ENCODE results near the gene ADCY3. TPM values are rescaled to one million over a fixed set of nuclear protein-coding genes. Genes with fewer than 3 reads are reported as not detected.

The ADCY3 gene
- total and polyA plus RNA-seq, 2 of the 13 experiments (the other 11 are each of a cell fraction or from before 2014, with no cell fraction given): 0.11 to 0.61 TPM

- TF ChIP-seq ZHX1 (CRISPR knock-in tag; IDR thresholded peaks at IDR 0.05; ENCODE audit: low read depth) (no peak), STAG1 (CRISPR knock-in tag; IDR thresholded peaks at IDR 0.05) (no peak), EP300 (IDR thresholded peaks at IDR 0.05; ENCODE audit: low read depth in 2 of 2, low read length in 2 of 2) (no peak), EP300 (CRISPR knock-in tag; IDR thresholded peaks at IDR 0.05; ENCODE audit: borderline replicate concordance) (no peak), ZEB1 (IDR thresholded peaks at IDR 0.05; ENCODE audit: insufficient replicate concordance, low read depth) (no peak), ZBTB1 (CRISPR knock-in tag; IDR thresholded peaks at IDR 0.05; ENCODE audit: borderline replicate concordance) (no peak), MED8 (CRISPR knock-in tag; IDR thresholded peaks at IDR 0.05; ENCODE audit: insufficient replicate concordance) (no peak), KLF9 (CRISPR knock-in tag; IDR thresholded peaks at IDR 0.05; ENCODE audit: low read depth) (no peak), NR2F1 (CRISPR knock-in tag; IDR thresholded peaks at IDR 0.05) (peak; percentile 82 to 86), ZNF256 (CRISPR knock-in tag; conservative IDR thresholded peaks at IDR 0.05) (no peak), ATF5 (CRISPR knock-in tag; IDR thresholded peaks at IDR 0.05; ENCODE audit: low read depth) (no peak), SP2 (CRISPR knock-in tag; IDR thresholded peaks at IDR 0.05) (no peak), ZNF567 (CRISPR knock-in tag; IDR thresholded peaks at IDR 0.05; ENCODE audit: borderline replicate concordance) (no peak), SAFB2 (CRISPR knock-in tag; IDR thresholded peaks at IDR 0.05; ENCODE audit: borderline replicate concordance, low read depth) (no peak), SNAPC2 (CRISPR knock-in tag; IDR thresholded peaks at IDR 0.05) (no peak), EEA1 (CRISPR knock-in tag; IDR thresholded peaks at IDR 0.05; ENCODE audit: borderline replicate concordance) (no peak), DBP (CRISPR knock-in tag; IDR thresholded peaks at IDR 0.05; ENCODE audit: not compliant biosample characterization) (no peak), ZNF549 (CRISPR knock-in tag; IDR thresholded peaks at IDR 0.05) (no peak), MYC (CRISPR knock-in tag; IDR thresholded peaks at IDR 0.05; ENCODE audit: borderline replicate concordance) (no peak), ARID3A (IDR thresholded peaks at IDR 0.05; ENCODE audit: low read depth, low read length) (no peak), FOXA3 (CRISPR knock-in tag; IDR thresholded peaks at IDR 0.05) (peak; percentile 36; the same call in 1 of the 2 replicates), FOXA1 (IDR thresholded peaks at IDR 0.05) (no peak), FOXA1 (CRISPR knock-in tag; IDR thresholded peaks at IDR 0.05) (peak; percentile 56; the same call in 1 of the 2 replicates), ZNF570 (CRISPR knock-in tag; IDR thresholded peaks at IDR 0.05; ENCODE audit: borderline replicate concordance) (no peak), ATF1 (CRISPR knock-in tag; IDR thresholded peaks at IDR 0.05) (no peak), ZNF260 (CRISPR knock-in tag; IDR thresholded peaks at IDR 0.05; ENCODE audit: borderline replicate concordance, low read depth) (no peak), ZSCAN30 (CRISPR knock-in tag; IDR thresholded peaks at IDR 0.05) (no peak)
These were observed 43.0 kb downstream of the ADCY3 start (continued) for GRCh38 chr2:24877067-24877466.

Measured in HepG2 (cell line).